A673 (cell line): Measurements from ENCODE around the gene PLXDC2. TPM values are rescaled to one million over a fixed set of nuclear protein-coding genes. Genes with fewer than 3 reads are reported as not detected.

Source experiments
- BruUV-seq: library from RNA; stranded (reverse); fragments of 400-500 nt; replicated peaks from 2 replicates; lab custom pipeline; 2021; lab: Mats Ljungman, UMichigan
- CTCF ChIA-PET: fragments of 300-600 bp; sonication (Branson Sonifier 250); formaldehyde crosslinking; loops from one replicate; lab custom pipeline; 2022; ENCODE audit warnings: antibody characterized with exemption; lab: Charles Lee
- POLR2A ChIA-PET: fragments of 300-600 bp; sonication (Branson Sonifier 250); formaldehyde crosslinking; loops from one replicate; lab custom pipeline; 2022; ENCODE audit warnings: antibody characterized with exemption; ENCODE audit not compliant: low non-redundant PET; lab: Charles Lee
- DNase-seq: peaks from one replicate; pipeline ENCODE4 v3.0.0-alpha.2; 2015; ENCODE audit warnings: low spot score
- H3K27ac ChIP-seq: fragments of 200-600 bp; sonication (generic); 2 replicates; pipeline ENCODE4 v1.5.1; 2016; ENCODE audit warnings: mixed run types, low read depth, mild to moderate bottlenecking, mixed read lengths, antibody characterized with exemption, low read length; ENCODE audit not compliant: poor library complexity, severe bottlenecking
- H3K27me3 ChIP-seq: fragments of 200-600 bp; sonication (generic); replicated peaks from 2 replicates; pipeline ENCODE4 v1.6.1; 2017; ENCODE audit warnings: mixed run types, low read depth, mild to moderate bottlenecking, mixed read lengths, antibody characterized with exemption, low read length; ENCODE audit not compliant: insufficient read depth, poor library complexity
- H3K36me3 ChIP-seq: fragments of 200-600 bp; sonication (generic); 2 replicates; pipeline ENCODE4 v1.6.1; 2016; ENCODE audit warnings: mixed run types, mild to moderate bottlenecking, mixed read lengths, antibody characterized with exemption, low read length; ENCODE audit not compliant: insufficient read depth, poor library complexity, severe bottlenecking
- H3K4me1 ChIP-seq: fragments of 200-600 bp; sonication (generic); 2 replicates; pipeline ENCODE4 v1.6.1; 2017; ENCODE audit warnings: mixed run types, mild to moderate bottlenecking, mixed read lengths, antibody characterized with exemption, low read length; ENCODE audit not compliant: insufficient read depth, poor library complexity, severe bottlenecking
- H3K4me3 ChIP-seq: fragments of 200-600 bp; sonication (generic); 2 replicates; pipeline ENCODE4 v1.5.1; 2016; ENCODE audit warnings: low read depth, mixed run types, mild to moderate bottlenecking, mixed read lengths, low read length; ENCODE audit not compliant: poor library complexity, severe bottlenecking
- H3K9me3 ChIP-seq: fragments of 200-600 bp; sonication (generic); 2 replicates; pipeline ENCODE4 v1.6.1; 2016; ENCODE audit warnings: mixed run types, low read depth, mild to moderate bottlenecking, mixed read lengths, antibody characterized with exemption, low read length; ENCODE audit not compliant: poor library complexity, severe bottlenecking
- CTCF ChIP-seq: fragments of 300-800, 200-600 bp; sonication (generic); conservative IDR thresholded peaks from 2 replicates; pipeline ENCODE4 v1.5.1; 2017; ENCODE audit warnings: low read depth, mild to moderate bottlenecking, antibody characterized with exemption, low read length, moderate library complexity, mixed read lengths
- EZH2 ChIP-seq: fragments of 200-600 bp; sonication (generic); IDR thresholded peaks from 2 replicates; pipeline ENCODE4 v1.6.1; 2017; ENCODE audit warnings: borderline replicate concordance, low read depth, mild to moderate bottlenecking, mixed read lengths, antibody characterized with exemption, low read length; ENCODE audit not compliant: poor library complexity, severe bottlenecking
- intact Hi-C: fragments of 100-400 bp; cut with micrococcal nuclease; formaldehyde crosslinking; loops from one replicate; pipeline ENCODE4 v1.10.0; 2022; ENCODE audit not compliant: unreplicated experiment
- total RNA-seq: library from RNA; stranded (reverse); gene quantifications from 2 replicates; pipeline ENCODE4 v1.2.3, GENCODE V29; 2021

PLXDC2 gene
- total RNA-seq, 1 experiment from 2014 or later, result 74.8 TPM

GRCh38 chr10:19874791-19875190 lies 58.6 kb downstream of the PLXDC2 start:
- no peak overlapping the region for H3K27ac ChIP-seq
- ChIA-PET POLR2A (no interaction called here), CTCF (no interaction called here)
- BruUV-seq, result no TSS peak
- no peak for TF ChIP-seq CTCF
- no peak for TF ChIP-seq EZH2
- H3K4me3 ChIP-seq, result no peak overlapping the region
- H3K27me3 ChIP-seq, result no peaks in the 10 kb centered on the region
- H3K9me3 ChIP-seq, result no peaks in the 10 kb centered on the region
- peaks cover 3% of the 10 kb centered on the region for H3K36me3 ChIP-seq
- peaks cover 11% of the 10 kb centered on the region for H3K4me1 ChIP-seq
- DNase-seq, result no peak
- intact Hi-C loops, result no loop called here

DNA sequence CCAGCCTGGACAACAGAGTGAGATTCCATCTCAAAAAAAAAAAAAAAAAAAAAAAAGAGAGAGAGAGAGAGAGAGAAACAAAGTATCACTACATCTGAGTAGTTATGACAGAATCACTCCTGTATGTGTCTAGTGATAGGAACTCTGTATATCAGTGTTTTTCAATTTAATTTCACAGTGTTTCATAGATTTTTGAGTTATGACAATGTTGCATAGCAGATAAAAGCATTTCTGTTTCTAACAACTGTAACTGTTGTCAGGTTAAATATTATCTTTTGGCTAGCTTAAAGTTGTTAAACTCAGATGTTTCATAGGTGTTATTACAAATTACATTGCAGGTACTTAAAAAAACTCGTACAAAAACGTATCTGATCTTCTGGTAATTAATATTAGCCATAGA lies 60.3 kb downstream of the PLXDC2 start:
- no peak for DNase-seq
- POLR2A ChIA-PET, result no interaction called here
- Histone ChIP-seq H3K4me3 (no peak overlapping the region), H3K9me3 (no peaks in the 10 kb centered on the region), H3K27me3 (no peaks in the 10 kb centered on the region), H3K36me3 (no peaks in the 10 kb centered on the region), H3K27ac (no peak overlapping the region), H3K4me1 (peaks cover 16% of the 10 kb centered on the region)
- no peak for TF ChIP-seq EZH2
- no peak for TF ChIP-seq CTCF
- CTCF ChIA-PET, result no interaction called here
- intact Hi-C loops, result no loop called here
- BruUV-seq, result no TSS peak

DNA sequence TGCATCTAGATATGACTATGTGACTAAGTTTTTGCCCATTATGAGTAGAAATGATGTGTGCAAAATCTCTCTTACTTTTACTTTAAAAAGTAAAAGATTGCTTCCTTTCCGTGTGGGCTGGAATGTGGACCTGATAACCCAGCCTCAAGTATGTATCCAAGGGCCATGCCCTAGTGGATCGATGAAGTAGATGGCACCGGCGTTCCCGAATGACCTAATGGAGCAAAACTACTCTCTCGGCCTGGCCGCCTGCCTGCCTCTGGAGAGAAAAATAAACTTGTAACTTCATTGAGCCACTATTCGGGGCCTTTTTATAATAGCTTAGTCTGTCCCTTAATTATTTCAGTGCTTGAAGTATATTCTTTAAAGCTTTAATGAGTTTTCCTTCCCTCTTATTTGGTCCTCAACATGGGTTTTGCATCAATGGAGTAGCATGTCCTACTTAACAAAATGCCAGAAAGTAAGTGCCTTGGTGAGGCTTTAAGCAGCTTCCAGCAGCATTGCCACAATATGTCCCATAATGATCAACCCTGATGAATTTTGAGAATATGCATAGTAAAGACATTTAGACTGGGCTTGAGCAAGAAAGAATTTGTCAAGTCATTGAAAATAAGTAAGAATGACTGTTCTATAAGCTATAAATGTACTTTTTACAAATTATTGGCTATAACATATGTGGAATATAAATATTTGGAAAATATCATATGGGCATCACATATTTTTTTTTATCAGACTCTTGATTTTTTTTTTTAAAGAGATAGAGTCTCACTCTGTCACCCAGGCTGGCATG lies 61.4 kb downstream of the PLXDC2 start:
- BruUV-seq, result no TSS peak
- POLR2A ChIA-PET, result no interaction called here
- Histone ChIP-seq H3K4me1 (peaks cover 15% of the 10 kb centered on the region), H3K9me3 (no peaks in the 10 kb centered on the region), H3K4me3 (no peak overlapping the region), H3K36me3 (no peaks in the 10 kb centered on the region), H3K27me3 (no peaks in the 10 kb centered on the region), H3K27ac (no peak overlapping the region)
- CTCF ChIA-PET, result no interaction called here
- intact Hi-C loops, result no loop called here
- DNase-seq, result no peak
- TF ChIP-seq EZH2 (no peak), CTCF (no peak)
